ENCODE results near the gene CD52. TPM values are rescaled to one million over a fixed set of nuclear protein-coding genes. Genes with fewer than 3 reads are reported as not detected.
A peak's percentile ranks its signal among the peaks of the same experiment; 100 is the strongest.

Gene CD52
- polyA plus RNA-seq, 2 of the 4 experiments (the other 2 are of a cell fraction) = not detected

DNA sequence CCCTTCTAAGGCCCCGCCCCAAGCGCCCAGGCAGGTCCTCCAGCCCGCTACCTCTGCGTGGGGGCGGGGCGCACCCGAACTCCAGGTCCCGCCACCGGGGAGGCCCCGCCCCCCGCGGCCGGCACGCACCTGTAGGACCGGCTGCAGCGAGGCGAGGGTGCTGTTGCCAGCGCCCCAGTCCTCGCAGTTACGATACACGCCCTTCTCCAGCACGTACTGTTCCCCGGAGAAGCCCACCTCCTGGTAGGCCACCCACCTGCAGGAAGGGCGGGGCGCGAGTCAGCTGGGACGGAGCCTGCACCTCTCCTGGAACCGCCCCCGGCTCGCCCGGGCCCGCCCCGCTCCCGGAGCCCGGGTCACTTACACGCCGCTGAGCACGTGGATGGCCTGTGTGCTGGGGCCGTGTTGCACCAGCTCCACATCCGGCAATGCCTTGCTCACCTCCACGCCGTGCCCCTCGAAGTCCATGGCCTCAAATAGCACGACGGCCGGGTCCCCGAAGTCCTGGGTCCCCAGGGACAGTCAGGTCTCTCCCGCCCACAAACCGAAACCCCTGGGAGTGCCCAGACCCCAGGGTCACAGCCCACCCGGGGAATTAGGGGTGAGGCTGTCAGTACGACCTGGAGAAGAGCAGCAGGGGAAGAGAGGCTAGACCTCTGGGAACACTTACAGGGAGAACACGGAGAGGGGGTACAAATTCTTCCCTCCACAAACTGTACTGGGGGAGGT, 18.9 kb downstream of the CD52 start (continued):
- TF ChIP-seq, protein P1, sequence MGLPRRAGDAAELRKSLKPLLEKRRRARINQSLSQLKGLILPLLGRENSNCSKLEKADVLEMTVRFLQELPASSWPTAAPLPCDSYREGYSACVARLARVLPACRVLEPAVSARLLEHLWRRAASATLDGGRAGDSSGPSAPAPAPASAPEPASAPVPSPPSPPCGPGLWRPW (IDR thresholded peaks at IDR 0.05) = no peak
- TF ChIP-seq, protein P2, sequence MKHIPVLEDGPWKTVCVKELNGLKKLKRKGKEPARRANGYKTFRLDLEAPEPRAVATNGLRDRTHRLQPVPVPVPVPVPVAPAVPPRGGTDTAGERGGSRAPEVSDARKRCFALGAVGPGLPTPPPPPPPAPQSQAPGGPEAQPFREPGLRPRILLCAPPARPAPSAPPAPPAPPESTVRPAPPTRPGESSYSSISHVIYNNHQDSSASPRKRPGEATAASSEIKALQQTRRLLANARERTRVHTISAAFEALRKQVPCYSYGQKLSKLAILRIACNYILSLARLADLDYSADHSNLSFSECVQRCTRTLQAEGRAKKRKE (CRISPR knock-in tag; IDR thresholded peaks at IDR 0.05; ENCODE audit: low read depth) = no peak
- TF ChIP-seq, protein P3, sequence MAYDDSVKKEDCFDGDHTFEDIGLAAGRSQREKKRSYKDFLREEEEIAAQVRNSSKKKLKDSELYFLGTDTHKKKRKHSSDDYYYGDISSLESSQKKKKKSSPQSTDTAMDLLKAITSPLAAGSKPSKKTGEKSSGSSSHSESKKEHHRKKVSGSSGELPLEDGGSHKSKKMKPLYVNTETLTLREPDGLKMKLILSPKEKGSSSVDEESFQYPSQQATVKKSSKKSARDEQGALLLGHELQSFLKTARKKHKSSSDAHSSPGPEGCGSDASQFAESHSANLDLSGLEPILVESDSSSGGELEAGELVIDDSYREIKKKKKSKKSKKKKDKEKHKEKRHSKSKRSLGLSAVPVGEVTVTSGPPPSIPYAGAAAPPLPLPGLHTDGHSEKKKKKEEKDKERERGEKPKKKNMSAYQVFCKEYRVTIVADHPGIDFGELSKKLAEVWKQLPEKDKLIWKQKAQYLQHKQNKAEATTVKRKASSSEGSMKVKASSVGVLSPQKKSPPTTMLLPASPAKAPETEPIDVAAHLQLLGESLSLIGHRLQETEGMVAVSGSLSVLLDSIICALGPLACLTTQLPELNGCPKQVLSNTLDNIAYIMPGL (CRISPR knock-in tag; IDR thresholded peaks at IDR 0.05; ENCODE audit: borderline replicate concordance) = no peak
- TF ChIP-seq MAZ (IDR thresholded peaks at IDR 0.05; ENCODE audit: borderline replicate concordance, low read depth, low read length) (no peak), E2F6 (IDR thresholded peaks at IDR 0.05; ENCODE audit: borderline replicate concordance, low read depth) (peak; percentile 83), RARB (CRISPR knock-in tag; IDR thresholded peaks at IDR 0.05) (no peak), HOXA7 (CRISPR knock-in tag; IDR thresholded peaks at IDR 0.05) (no peak)

DNA sequence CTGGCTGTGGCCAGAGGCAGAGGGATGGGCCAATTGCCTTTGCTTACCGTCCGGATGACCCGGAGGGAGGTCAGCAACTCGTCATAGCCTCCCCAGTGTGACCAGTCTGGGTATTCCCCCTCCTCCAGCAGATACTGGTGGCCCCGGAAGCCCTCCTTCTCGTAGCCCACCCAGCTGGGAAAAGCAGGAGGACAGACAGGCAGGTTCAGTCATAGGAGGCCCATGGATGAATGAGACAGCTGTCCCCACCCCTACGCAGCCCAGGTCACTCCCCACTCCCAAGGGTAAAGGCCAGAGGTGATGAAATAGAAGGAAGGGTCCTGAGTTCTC, 19.4 kb downstream of the CD52 start:
- FAIRE-seq = no peak

GRCh38 chr1:26337625-26338024, 19.9 kb downstream of the CD52 start:
- Histone ChIP-seq H3K4me2 (no peak overlapping the region), H3K9me3 (no peaks in the 10 kb centered on the region), H3K4me3 (no peak overlapping the region), H3K27ac (peak overlapping the region in 1 of 2 experiments; percentile 8; a peak in 1 of 6 replicates), H3K4me1 (peaks cover 6% of the 10 kb centered on the region)
- FAIRE-seq = no peak
- TF ChIP-seq HOXB5 (CRISPR knock-in tag; IDR thresholded peaks at IDR 0.05) (no peak), USF2 (IDR thresholded peaks at IDR 0.05) (no peak), FOXS1 (CRISPR knock-in tag; IDR thresholded peaks at IDR 0.05) (no peak), JUN (IDR thresholded peaks at IDR 0.05) (no peak), ESRRA (IDR thresholded peaks at IDR 0.05; ENCODE audit: borderline replicate concordance, low read length) (no peak), BCL3 (IDR thresholded peaks at IDR 0.05) (no peak), NR3C1 (IDR thresholded peaks at IDR 0.05) (no peak), PHF8 (IDR thresholded peaks at IDR 0.05; ENCODE audit: borderline replicate concordance, low read depth) (no peak), EP300 (IDR thresholded peaks at IDR 0.05) (no peak), ZSCAN20 (CRISPR knock-in tag; IDR thresholded peaks at IDR 0.05) (no peak), HOXA7 (CRISPR knock-in tag; IDR thresholded peaks at IDR 0.05) (no peak), BHLHE40 (IDR thresholded peaks at IDR 0.05; ENCODE audit: low read depth, low read length) (no peak), FOSB (CRISPR knock-in tag; IDR thresholded peaks at IDR 0.05) (no peak), NFE2L2 (conservative IDR thresholded peaks at IDR 0.05; ENCODE audit: low read length) (no peak), RFX5 (IDR thresholded peaks at IDR 0.05) (no peak)
- TF ChIP-seq, protein P4, sequence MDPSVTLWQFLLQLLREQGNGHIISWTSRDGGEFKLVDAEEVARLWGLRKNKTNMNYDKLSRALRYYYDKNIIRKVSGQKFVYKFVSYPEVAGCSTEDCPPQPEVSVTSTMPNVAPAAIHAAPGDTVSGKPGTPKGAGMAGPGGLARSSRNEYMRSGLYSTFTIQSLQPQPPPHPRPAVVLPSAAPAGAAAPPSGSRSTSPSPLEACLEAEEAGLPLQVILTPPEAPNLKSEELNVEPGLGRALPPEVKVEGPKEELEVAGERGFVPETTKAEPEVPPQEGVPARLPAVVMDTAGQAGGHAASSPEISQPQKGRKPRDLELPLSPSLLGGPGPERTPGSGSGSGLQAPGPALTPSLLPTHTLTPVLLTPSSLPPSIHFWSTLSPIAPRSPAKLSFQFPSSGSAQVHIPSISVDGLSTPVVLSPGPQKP (IDR thresholded peaks at IDR 0.05; ENCODE audit: low read depth, low read length) = no peak
- ChIA-PET POLR2A (no interaction called here), CTCF (interaction anchor here (0.8 to 1.8 kb wide), 5 partner anchors 9 to 27 kb away, joined by 3 to 7 read pairs (median 5); no protein-coding TSS in a partner anchor)
- ATAC-seq = no peak
- WGBS (ENCODE audit: missing lambda C conversion rate) = 92% methylated on average over 3 of the region's 4 CpGs
- DNase-seq (ENCODE audit: low read depth in 1 of 2, low spot score in 1 of 2) = no peak

More for the DNA sequence above, 19.4 kb downstream of the CD52 start:
- no peak for TF ChIP-seq KDM5A (IDR thresholded peaks at IDR 0.05)
- TF ChIP-seq ZNF302 (CRISPR knock-in tag; IDR thresholded peaks at IDR 0.05) = no peak
- no peak for TF ChIP-seq HOXB5 (CRISPR knock-in tag; IDR thresholded peaks at IDR 0.05)
- no peak for DNase-seq (ENCODE audit: low read depth in 1 of 2, low spot score in 1 of 2)
- H3K9me3 ChIP-seq = no peaks in the 10 kb centered on the region
- 97% methylated on average over 7 of the region's 7 CpGs for WGBS (ENCODE audit: missing lambda C conversion rate)
- CTCF ChIA-PET = interaction anchor here (1.4 to 1.7 kb wide), 2 partner anchors 9 to 26 kb away, joined by 6 to 7 read pairs; no protein-coding TSS in a partner anchor
- POLR2A ChIA-PET = no interaction called here
- H3K4me1 ChIP-seq = peaks cover 6% of the 10 kb centered on the region
- H3K4me3 ChIP-seq = no peak overlapping the region
- peak overlapping the region; percentile 90 for H3K4me2 ChIP-seq
- peak overlapping the region; percentile 66 to 86 for H3K27ac ChIP-seq
- ATAC-seq = no peak; a peak in 1 of 6 replicates

Measured in A549 (cell line).